ENCODE data around the gene GADD45B.

The GADD45B gene

GRCh38 chr19:2495130-2495641, 19.3 kb downstream of the GADD45B start:
- no peak overlapping the region; the same call in 1 of the 2 replicates for H3K4me3 ChIP-seq (ENCODE audit: low read depth, low read length)
- no peaks in the 10 kb centered on the region for H3K9me3 ChIP-seq (ENCODE audit: control insufficient read depth, insufficient read depth, low read depth, low read length)
- TF ChIP-seq ZNF580 (tag by site-specific recombination; IDR thresholded peaks at IDR 0.05) (no peak), HIC1 (tag by site-specific recombination; IDR thresholded peaks at IDR 0.05) (0 out of 2 replicates have a peak, but pooled peaks have one; percentile 15), ZNF501 (tag by site-specific recombination; IDR thresholded peaks at IDR 0.05) (no peak), ZNF768 (tag by site-specific recombination; IDR thresholded peaks at IDR 0.05) (peak; percentile 69; the same call in 1 of the 2 replicates), ZNF544 (tag by site-specific recombination; IDR thresholded peaks at IDR 0.05) (no peak), KLF1 (tag by site-specific recombination; IDR thresholded peaks at IDR 0.05) (peak; percentile 72; the same call in 1 of the 2 replicates), ZNF423 (tag by site-specific recombination; IDR thresholded peaks at IDR 0.05) (no peak), ZNF175 (tag by site-specific recombination; IDR thresholded peaks at IDR 0.05) (no peak), ZNF585B (tag by site-specific recombination; IDR thresholded peaks at IDR 0.05) (no peak), ZNF561 (tag by site-specific recombination; IDR thresholded peaks at IDR 0.05; ENCODE audit: borderline replicate concordance) (no peak)
- CTCF ChIA-PET = interaction anchor here (1.0 kb wide), 1 partner anchor 17 kb away, joined by 4 read pairs; no protein-coding TSS in a partner anchor
- POLR2A ChIA-PET = interaction anchor here (0.9 to 13.1 kb wide), 5 partner anchors 8 to 84 kb away, joined by 3 to 168 read pairs (median 4); partner anchors contain the start of gene GADD45B
- no peak overlapping the region; the same call in 1 of the 2 replicates for H3K27ac ChIP-seq (ENCODE audit: extremely low read depth, low read depth, low read length)
- H3K36me3 ChIP-seq (ENCODE audit: control insufficient read depth in 2 of 2, insufficient read depth in 1 of 2, low read length in 2 of 2) = no peaks in the 10 kb centered on the region
- H3K4me1 ChIP-seq (ENCODE audit: control insufficient read depth, insufficient read depth, low read length) = no peaks in the 10 kb centered on the region

GRCh38 chr19:2495651-2496316, 19.9 kb downstream of the GADD45B start:
- TF ChIP-seq ZNF513 (tag by site-specific recombination; IDR thresholded peaks at IDR 0.05) (peak; percentile 28; the same call in 1 of the 2 replicates), ZEB2 (tag by site-specific recombination; IDR thresholded peaks at IDR 0.05) (no peak), ZFP41 (tag by site-specific recombination; IDR thresholded peaks at IDR 0.05; ENCODE audit: borderline replicate concordance) (no peak), PRDM1 (tag by site-specific recombination; IDR thresholded peaks at IDR 0.05) (no peak), INSM2 (tag by site-specific recombination; IDR thresholded peaks at IDR 0.05) (no peak), EGR2 (tag by site-specific recombination; IDR thresholded peaks at IDR 0.05; ENCODE audit: low read depth) (0 out of 2 replicates have a peak, but pooled peaks have one; percentile 28), ZNF510 (tag by site-specific recombination; IDR thresholded peaks at IDR 0.05; ENCODE audit: insufficient replicate concordance) (no peak), ZFHX2 (tag by site-specific recombination; conservative IDR thresholded peaks at IDR 0.05) (0 out of 2 replicates have a peak, but pooled peaks have one; percentile 12)

More at GRCh38 chr19:2495651-2496316, 19.9 kb downstream of the GADD45B start:
- Histone ChIP-seq H3K4me1 (ENCODE audit: control insufficient read depth, insufficient read depth, low read length) (no peaks in the 10 kb centered on the region), H3K4me3 (ENCODE audit: low read depth, low read length) (no peak overlapping the region), H3K36me3 (ENCODE audit: control insufficient read depth in 2 of 2, insufficient read depth in 1 of 2, low read length in 2 of 2) (no peaks in the 10 kb centered on the region), H3K27ac (ENCODE audit: extremely low read depth, low read depth, low read length) (no peak overlapping the region), H3K9me3 (ENCODE audit: control insufficient read depth, insufficient read depth, low read depth, low read length) (no peaks in the 10 kb centered on the region)
- CTCF ChIA-PET = interaction anchor here (1.0 kb wide), 1 partner anchor 17 kb away, joined by 4 read pairs; no protein-coding TSS in a partner anchor
- POLR2A ChIA-PET = interaction anchor here (0.9 to 13.1 kb wide), 3 partner anchors 8 to 34 kb away, joined by 3 to 168 read pairs (median 4); partner anchors contain the start of gene GADD45B

All from HEK293 (cell line).